Measurements from ENCODE around the gene LMBR1L. TPM values are rescaled to one million over a fixed set of nuclear protein-coding genes. Genes with fewer than 3 reads are reported as not detected.
"Not testable (repeated sequence)": the region's sequence is repeated elsewhere in the genome, so short reads cannot be mapped to it uniquely, and the experiment has no call there.

Gene LMBR1L
- total RNA-seq, 2 donors from 2014 or later: 14.6 to 19.2 TPM

DNA sequence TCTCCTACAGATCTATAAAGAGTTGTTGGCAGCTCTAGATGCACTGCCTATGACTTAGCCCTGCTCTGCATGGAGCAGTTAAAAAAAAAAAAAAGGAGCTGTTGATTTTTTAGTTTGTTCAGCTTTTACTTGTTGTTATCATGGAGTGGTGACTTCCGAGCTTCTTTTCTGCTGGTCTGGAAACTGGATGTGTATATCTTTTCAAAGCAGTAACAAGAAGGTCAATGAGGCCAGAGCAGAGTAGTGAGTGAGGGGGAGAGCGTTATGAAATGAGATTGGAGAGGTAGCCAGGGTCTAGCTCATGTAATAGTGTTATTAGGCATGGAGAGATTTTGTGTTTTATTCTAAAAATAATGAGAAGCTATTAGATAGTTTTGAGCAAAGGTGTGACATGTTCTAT is 33.7 kb upstream of the LMBR1L start:
- H3K27me3 ChIP-seq: no peaks in the 10 kb centered on the region
- H3K27ac ChIP-seq: no peak overlapping the region
- H3K9me3 ChIP-seq: no peaks in the 10 kb centered on the region
- TF ChIP-seq, protein P1, sequence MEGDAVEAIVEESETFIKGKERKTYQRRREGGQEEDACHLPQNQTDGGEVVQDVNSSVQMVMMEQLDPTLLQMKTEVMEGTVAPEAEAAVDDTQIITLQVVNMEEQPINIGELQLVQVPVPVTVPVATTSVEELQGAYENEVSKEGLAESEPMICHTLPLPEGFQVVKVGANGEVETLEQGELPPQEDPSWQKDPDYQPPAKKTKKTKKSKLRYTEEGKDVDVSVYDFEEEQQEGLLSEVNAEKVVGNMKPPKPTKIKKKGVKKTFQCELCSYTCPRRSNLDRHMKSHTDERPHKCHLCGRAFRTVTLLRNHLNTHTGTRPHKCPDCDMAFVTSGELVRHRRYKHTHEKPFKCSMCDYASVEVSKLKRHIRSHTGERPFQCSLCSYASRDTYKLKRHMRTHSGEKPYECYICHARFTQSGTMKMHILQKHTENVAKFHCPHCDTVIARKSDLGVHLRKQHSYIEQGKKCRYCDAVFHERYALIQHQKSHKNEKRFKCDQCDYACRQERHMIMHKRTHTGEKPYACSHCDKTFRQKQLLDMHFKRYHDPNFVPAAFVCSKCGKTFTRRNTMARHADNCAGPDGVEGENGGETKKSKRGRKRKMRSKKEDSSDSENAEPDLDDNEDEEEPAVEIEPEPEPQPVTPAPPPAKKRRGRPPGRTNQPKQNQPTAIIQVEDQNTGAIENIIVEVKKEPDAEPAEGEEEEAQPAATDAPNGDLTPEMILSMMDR (IDR thresholded peaks at IDR 0.05): no peak
- no peaks in the 10 kb centered on the region for H3K36me3 ChIP-seq
- H3K4me3 ChIP-seq: no peak overlapping the region
- no peak for DNase-seq (ENCODE audit: low spot score)
- no peaks in the 10 kb centered on the region for H3K4me1 ChIP-seq

DNA sequence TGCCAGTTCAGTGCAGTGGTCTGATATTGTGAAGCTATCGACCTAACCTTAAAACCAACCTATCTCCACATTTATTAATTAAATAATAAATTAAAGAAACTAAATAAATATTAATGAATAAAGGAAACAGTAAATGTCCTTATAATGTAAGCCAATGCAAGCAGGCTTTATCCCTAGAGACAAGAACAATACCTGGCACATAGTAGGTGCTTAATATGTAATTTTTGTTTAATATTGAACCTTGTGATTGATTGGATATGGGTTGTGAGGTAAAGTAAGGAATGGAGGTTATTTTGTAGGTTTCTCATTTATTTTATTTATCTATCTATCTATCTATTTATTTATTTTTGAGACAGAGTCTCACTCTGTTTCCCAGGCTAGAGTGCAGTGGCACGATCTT is 28.4 kb upstream of the LMBR1L start:
- Histone ChIP-seq H3K9me3 (no peaks in the 10 kb centered on the region), H3K4me3 (no peak overlapping the region), H3K27ac (no peak overlapping the region), H3K4me1 (no peaks in the 10 kb centered on the region), H3K27me3 (no peaks in the 10 kb centered on the region), H3K36me3 (no peaks in the 10 kb centered on the region)
- TF ChIP-seq, protein P1 (IDR thresholded peaks at IDR 0.05): no peak
- DNase-seq (ENCODE audit: low spot score): no peak

DNA sequence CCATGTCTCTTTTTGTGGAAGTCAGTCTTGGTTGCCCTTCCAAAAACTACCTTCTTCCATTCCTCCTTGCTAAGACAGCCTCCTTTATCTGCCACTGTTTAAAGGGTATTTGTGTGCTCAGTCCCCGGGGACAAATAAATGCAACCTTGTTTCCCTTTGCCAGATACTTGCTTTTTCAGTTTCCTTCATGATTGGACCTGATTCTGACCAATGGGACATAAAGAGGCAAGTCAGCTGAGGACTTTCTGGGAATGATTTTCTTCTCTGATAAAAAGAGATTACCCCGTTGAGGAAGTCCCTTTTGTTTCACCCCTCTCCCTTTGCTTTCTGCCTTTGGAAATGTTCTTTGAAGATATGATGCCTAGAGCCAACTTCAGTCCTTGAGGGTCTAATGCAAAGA is 27.9 kb upstream of the LMBR1L start:
- Histone ChIP-seq H3K4me3 (no peak overlapping the region), H3K27me3 (no peaks in the 10 kb centered on the region), H3K27ac (no peak overlapping the region), H3K36me3 (no peaks in the 10 kb centered on the region), H3K4me1 (no peaks in the 10 kb centered on the region), H3K9me3 (no peaks in the 10 kb centered on the region)
- no peak for DNase-seq (ENCODE audit: low spot score)
- TF ChIP-seq, protein P1 (IDR thresholded peaks at IDR 0.05): no peak

DNA sequence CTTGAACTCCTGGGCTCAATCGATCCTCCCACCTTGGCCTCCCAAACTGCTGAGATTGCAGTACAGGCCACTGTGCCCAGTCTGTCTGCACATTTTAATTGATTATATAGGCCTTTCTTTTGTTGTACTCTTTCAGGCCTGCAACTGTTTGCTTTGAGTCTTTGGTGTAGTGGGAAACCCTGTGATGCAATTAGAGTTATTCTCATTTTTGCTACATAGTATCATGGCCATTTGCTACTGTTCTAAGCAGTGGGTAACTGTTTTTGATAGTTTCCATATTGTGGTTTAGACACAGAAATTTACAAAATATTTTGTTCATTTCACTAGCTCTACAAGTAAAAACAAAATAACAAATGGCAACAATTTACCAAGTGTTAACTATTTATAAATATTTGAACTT is 26.8 kb upstream of the LMBR1L start:
- Histone ChIP-seq H3K9me3 (no peaks in the 10 kb centered on the region), H3K4me1 (peaks cover 0 to 4% of the 10 kb centered on the region in 2 donors), H3K27me3 (no peaks in the 10 kb centered on the region), H3K27ac (no peak overlapping the region), H3K4me3 (no peak overlapping the region), H3K36me3 (no peaks in the 10 kb centered on the region)
- DNase-seq (ENCODE audit: low spot score): no peak
- TF ChIP-seq, protein P1 (IDR thresholded peaks at IDR 0.05): no peak

DNA sequence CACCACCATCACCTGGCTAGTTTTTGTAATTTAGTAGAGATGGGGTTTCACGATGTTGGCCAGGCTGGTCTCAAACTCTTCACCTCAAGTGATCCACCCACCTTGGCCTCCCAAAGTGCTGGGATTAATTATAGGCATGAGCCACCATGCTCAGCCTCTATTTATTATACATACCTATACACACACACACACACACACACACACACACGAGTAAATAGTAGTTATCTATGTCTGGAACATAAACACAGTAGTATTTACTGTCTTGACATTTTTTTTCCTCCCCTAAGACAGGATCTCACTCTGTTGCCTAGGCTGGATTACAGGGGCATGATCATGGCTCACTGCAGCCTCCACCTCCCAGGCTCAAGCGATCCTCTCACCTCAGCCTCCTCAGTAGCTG is 26.4 kb upstream of the LMBR1L start:
- H3K27me3 ChIP-seq; H3K4me1 ChIP-seq; H3K27ac ChIP-seq; DNase-seq (ENCODE audit: low spot score); H3K9me3 ChIP-seq; H3K4me3 ChIP-seq; H3K36me3 ChIP-seq: not testable (repeated sequence)

DNA sequence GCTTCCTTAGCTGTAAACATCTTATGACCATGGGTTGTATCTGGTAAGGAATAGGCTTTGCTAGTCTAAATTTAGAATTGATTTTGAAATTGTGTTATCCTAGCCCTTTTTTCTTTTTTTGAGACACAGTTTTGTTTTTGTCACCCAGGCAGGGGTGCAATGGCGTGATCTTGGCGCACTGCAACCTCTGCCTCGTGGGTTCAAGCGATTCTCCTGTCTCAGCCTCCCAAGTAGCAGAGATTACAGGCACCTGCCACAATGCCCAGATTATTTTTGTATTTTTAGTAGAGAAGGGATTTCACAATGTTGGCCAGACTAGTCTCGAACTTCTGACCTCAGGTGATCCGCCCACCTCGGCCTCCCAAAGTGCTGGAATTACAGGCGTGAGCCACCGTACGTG is 22.9 kb upstream of the LMBR1L start:
- peaks cover 15% of the 10 kb centered on the region for H3K36me3 ChIP-seq
- no peaks in the 10 kb centered on the region for H3K27me3 ChIP-seq
- H3K9me3 ChIP-seq: no peaks in the 10 kb centered on the region
- H3K4me1 ChIP-seq: peaks cover 0 to 31% of the 10 kb centered on the region in 2 donors
- DNase-seq (ENCODE audit: low spot score): no peak
- peak overlapping the region in 1 of 2 donors; percentile 97 for H3K27ac ChIP-seq
- TF ChIP-seq, protein P1 (IDR thresholded peaks at IDR 0.05): no peak
- H3K4me3 ChIP-seq: no peak overlapping the region

Measured in right atrium auricular region (tissue), 2 donors.